ENCODE data around the gene CIAO3. TPM values are rescaled to one million over a fixed set of nuclear protein-coding genes. Genes with fewer than 3 reads are reported as not detected.

The CIAO3 gene
- 10 to 100 TPM; 38.0 to 40.6 TPM for total RNA-seq

DNA sequence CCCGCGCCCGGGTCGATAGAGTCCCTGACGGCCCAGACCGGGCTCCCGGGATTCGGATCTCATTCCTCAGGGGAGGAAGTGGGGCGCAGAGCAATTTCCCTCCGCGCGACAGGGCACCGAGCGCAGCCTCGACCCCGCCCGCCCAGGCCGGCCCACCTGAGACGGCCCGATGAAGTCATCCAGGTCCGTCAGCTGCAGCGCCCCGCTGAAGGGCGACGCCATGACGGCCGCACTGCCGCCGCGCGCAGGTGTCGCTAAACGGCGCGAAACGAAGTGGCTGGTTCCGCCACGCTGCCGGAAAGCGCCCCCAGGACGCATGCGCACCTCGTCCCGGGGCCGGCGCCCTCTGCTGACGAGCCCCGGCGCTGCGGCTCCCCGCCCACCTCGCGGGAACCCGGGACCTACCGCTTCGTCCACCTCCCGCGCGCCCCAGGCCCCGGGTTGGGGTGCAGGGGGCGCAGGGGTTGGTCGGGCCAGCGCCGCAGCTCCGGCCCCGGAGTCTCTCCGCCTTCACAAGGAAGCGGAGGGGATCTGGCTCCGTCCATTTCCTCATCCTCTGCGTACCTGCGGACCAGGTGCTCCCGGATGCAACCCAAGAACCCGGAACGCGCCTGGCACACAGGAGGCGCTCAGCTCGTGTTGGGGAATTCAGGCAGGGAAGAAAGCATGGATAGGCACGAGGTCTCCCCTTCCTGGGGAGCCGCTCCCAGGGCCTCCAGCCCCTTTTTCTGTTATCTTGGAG lies at the start of gene CIAO3:
CIAO3 (minus strand) TSS at position 234 of the 742 bp plus-strand sequence; CDS start at position 222, 12 bp downstream.
- H3K36me3 Mint-ChIP-seq (ENCODE audit: insufficient read depth in 2 of 2): peaks cover 0 to 3% of the 10 kb centered on the region in 2 donors
- peak within 1 kb of the TSS; percentile 87 to 88 for H3K4me3 Mint-ChIP-seq
- DNase-seq: peak; percentile 92 to 97
- peaks cover 38% of the 10 kb centered on the region for H3K4me1 Mint-ChIP-seq (ENCODE audit: low read depth)
- no peaks in the 10 kb centered on the region for H3K9me3 Mint-ChIP-seq
- no peaks in the 10 kb centered on the region for H3K27me3 Mint-ChIP-seq (ENCODE audit: low read depth)
- peak; percentile 76 to 77 for ATAC-seq (replicated peaks in 1 of 2)
- H3K27ac Mint-ChIP-seq: peak within 1 kb of the TSS; percentile 79

- peaks cover 17% of the 10 kb centered on the region for H3K4me1 Mint-ChIP-seq (ENCODE audit: low read depth)
- peak overlapping the region; percentile 51 to 83 for H3K4me3 Mint-ChIP-seq
- H3K36me3 Mint-ChIP-seq (ENCODE audit: insufficient read depth in 2 of 2): peaks cover 0 to 9% of the 10 kb centered on the region in 2 donors
- H3K9me3 Mint-ChIP-seq: no peaks in the 10 kb centered on the region
- H3K27ac Mint-ChIP-seq: no peak overlapping the region
- ATAC-seq (replicated peaks in 1 of 2) (no peak), DNase-seq (no peak)
- H3K27me3 Mint-ChIP-seq (ENCODE audit: low read depth): no peaks in the 10 kb centered on the region
Measured at GRCh38 chr16:790086-790485, 49.3 kb upstream of the CIAO3 start.

GRCh38 chr16:789191-789850 lies 48.5 kb upstream of the CIAO3 start:
- H3K9me3 Mint-ChIP-seq: no peaks in the 10 kb centered on the region
- peaks cover 21% of the 10 kb centered on the region for H3K4me1 Mint-ChIP-seq (ENCODE audit: low read depth)
- peaks cover 0 to 9% of the 10 kb centered on the region in 2 donors for H3K36me3 Mint-ChIP-seq (ENCODE audit: insufficient read depth in 2 of 2)
- DNase-seq: no peak
- no peak for ATAC-seq (replicated peaks in 1 of 2)
- H3K4me3 Mint-ChIP-seq: peak overlapping the region; percentile 83 to 85
- no peaks in the 10 kb centered on the region for H3K27me3 Mint-ChIP-seq (ENCODE audit: low read depth)
- H3K27ac Mint-ChIP-seq: no peak overlapping the region

DNA sequence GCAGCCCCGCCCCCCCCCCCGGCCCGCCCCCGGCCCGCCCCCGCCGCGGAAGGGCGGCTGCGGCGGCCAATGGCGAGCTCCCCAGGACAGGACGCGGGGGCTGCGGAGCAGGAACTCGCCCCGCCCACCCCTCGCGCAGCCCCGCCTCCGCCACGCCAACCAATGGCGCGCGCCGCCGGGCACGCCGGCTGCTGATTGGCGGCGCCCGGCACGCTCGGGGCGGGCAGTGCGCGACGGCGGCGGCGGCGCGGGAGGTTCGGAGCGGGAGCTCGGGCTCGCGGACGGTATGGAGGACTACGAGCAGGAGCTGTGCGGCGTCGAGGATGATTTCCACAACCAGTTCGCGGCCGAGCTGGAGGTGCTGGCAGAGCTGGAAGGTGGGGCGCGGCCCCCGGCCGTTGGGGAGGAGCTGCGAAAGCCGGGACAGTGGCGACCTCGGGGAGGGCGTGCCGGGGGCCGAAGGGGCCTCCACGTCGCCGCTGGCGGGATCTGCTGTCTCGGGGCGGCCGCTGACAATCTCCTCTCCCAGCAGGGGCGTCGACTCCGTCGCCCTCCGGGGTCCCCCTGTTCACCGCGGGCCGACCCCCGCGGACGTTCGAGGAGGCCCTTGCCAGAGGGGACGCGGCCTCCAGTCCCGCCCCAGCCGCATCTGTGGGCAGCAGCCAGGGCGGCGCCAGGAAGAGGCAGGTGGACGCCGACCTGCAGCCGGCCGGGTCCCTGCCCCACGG lies 47.8 kb upstream of the CIAO3 start, which contains the start of gene CHTF18:
CHTF18 (plus strand) TSS at position 222 of the 728 bp plus-strand sequence; CDS start at position 287, 65 bp downstream.
- ATAC-seq (replicated peaks in 1 of 2) (peak; percentile 93 to 94), DNase-seq (peak; percentile 93 to 96)
- H3K27ac Mint-ChIP-seq: peak within 1 kb of the TSS; percentile 63
- H3K4me1 Mint-ChIP-seq (ENCODE audit: low read depth): peaks cover 21% of the 10 kb centered on the region
- H3K4me3 Mint-ChIP-seq: peak within 1 kb of the TSS; percentile 92 to 93
- peaks cover 0 to 9% of the 10 kb centered on the region in 2 donors for H3K36me3 Mint-ChIP-seq (ENCODE audit: insufficient read depth in 2 of 2)
- no peaks in the 10 kb centered on the region for H3K27me3 Mint-ChIP-seq (ENCODE audit: low read depth)
- H3K9me3 Mint-ChIP-seq: no peaks in the 10 kb centered on the region

DNA sequence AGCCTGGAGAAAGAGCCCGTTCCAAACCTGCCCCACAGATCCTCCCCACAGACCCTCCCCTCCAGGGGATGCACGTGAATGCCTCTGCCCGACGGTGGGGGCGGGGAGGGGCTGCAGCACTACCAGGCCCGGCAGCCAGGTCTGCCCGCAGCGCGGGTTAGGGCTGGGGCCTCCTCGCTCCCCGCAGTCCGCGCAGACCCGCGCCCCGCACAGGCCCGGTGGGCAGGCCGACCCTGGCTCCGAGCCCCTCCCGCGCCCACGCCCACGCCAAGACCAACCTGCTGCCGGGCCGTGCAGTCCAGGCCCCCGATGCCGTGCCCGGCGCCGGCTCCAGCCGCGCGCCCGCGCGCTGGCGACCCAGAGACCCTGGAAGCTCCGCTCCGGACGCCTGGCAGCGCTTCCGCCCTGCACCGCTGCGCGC lies 47.2 kb upstream of the CIAO3 start, which contains the start of gene RPUSD1:
RPUSD1 (minus strand) TSS at position 404 of the 421 bp plus-strand sequence. CDS start 644 bp downstream, outside the sequence.
- ATAC-seq (replicated peaks in 1 of 2) (peak in 1 of 2 donors; percentile 42), DNase-seq (no peak)
- Mint-ChIP-seq H3K4me1 (ENCODE audit: low read depth) (peaks cover 21% of the 10 kb centered on the region), H3K27me3 (ENCODE audit: low read depth) (no peaks in the 10 kb centered on the region), H3K9me3 (no peaks in the 10 kb centered on the region), H3K4me3 (peak within 1 kb of the TSS; percentile 92 to 93), H3K36me3 (ENCODE audit: insufficient read depth in 2 of 2) (peaks cover 0 to 9% of the 10 kb centered on the region in 2 donors), H3K27ac (peak within 1 kb of the TSS; percentile 63)

DNA sequence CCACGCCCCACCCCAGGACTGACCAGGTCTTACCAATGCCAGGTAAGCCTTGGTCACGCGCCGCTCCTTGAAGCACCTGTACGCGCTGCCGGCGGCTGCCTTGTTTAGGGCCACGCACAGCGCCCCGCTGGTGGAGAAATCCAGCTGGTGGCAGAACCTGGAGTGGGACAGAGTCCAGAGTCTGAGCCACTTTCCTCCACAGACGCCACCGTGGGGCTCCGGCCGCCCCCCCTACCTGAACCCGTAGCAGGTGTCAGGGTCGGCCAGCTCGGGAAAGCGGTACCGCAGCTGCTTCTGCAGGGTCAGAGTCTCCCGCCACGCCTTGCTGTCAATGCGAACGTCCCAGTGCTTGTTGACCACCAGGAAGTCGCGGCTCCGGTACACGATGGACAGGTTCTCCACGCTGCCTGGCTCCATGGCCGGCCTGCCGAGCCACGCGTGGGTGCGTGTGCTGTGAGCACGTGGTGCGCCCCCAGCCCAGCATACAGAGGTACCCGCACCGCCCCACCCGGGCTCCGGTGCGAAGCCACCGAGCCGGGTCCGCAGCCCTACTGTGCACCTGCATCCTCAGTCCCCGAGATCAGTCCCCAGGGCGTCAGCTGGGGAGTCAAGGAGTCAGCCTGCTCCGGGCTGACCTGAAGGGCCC lies 46.6 kb upstream of the CIAO3 start:
- DNase-seq: no peak
- H3K27ac Mint-ChIP-seq: peak overlapping the region; percentile 63

DNA sequence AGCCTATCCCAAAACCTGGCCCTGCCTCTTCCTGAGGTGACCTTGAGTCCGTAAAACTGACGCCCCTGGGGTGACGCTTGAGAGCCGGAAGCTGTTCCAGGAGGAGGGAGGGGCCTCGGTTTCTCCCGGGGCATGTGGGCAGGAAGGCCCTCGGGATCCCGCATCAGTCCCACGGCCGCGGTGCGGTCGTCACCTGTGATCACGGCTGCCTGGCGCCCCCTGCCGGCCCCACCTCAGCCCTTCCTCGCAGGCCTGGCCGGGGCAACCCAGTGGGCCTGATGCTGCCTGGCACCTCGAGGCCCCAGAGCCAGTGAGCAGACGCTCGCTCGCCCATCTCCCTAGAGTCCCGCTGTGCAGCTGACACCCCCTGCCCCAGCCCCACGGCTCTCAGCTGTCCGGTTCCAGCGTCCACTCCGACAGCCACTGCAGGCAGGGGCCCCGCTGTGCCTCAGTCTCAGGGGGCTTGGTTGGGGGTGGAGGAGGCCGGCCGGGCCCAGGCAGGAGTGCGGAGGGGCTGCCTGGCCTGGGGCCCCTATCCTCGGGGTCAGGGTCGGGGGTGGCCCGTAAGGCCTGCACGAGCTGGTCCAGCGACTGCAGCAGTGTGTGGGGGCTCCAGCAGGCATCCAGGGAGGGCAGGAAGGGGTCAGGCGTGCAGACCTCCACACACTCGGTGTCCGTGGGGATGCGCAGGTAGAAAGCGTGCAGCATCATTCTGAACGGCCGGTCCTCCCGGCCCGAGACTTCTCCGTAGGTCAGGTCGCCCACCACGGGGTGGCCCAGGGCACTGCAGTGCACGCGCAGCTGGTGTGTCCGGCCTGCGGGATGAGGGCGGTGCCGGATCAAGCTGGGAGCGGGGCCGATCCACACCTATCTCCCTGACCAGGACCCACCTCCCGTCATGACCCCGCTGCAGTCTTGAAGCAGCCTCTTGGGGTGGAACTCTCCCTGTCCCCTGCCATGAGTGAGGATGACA lies 45.1 kb upstream of the CIAO3 start:
- Mint-ChIP-seq H3K27me3 (ENCODE audit: low read depth) (no peaks in the 10 kb centered on the region), H3K4me3 (peak overlapping the region; percentile 92 to 93), H3K4me1 (ENCODE audit: low read depth) (peaks cover 16% of the 10 kb centered on the region), H3K27ac (no peak overlapping the region), H3K9me3 (no peaks in the 10 kb centered on the region), H3K36me3 (ENCODE audit: insufficient read depth in 2 of 2) (peaks cover 0 to under 1% of the 10 kb centered on the region in 2 donors)
- DNase-seq: peak; percentile 83 to 88
- ATAC-seq (replicated peaks in 1 of 2): peak; percentile 33 to 38

More for the DNA sequence above, 46.6 kb upstream of the CIAO3 start:
- no peaks in the 10 kb centered on the region for H3K27me3 Mint-ChIP-seq (ENCODE audit: low read depth)
- H3K4me1 Mint-ChIP-seq (ENCODE audit: low read depth): peaks cover 21% of the 10 kb centered on the region
- peak overlapping the region; percentile 92 to 93 for H3K4me3 Mint-ChIP-seq
- peaks cover 0 to 9% of the 10 kb centered on the region in 2 donors for H3K36me3 Mint-ChIP-seq (ENCODE audit: insufficient read depth in 2 of 2)
- no peak for ATAC-seq (replicated peaks in 1 of 2)
- H3K9me3 Mint-ChIP-seq: no peaks in the 10 kb centered on the region

GRCh38 chr16:784431-784830 lies 43.6 kb upstream of the CIAO3 start:
- Mint-ChIP-seq H3K27ac (no peak overlapping the region), H3K36me3 (ENCODE audit: insufficient read depth in 2 of 2) (no peaks in the 10 kb centered on the region), H3K27me3 (ENCODE audit: low read depth) (no peaks in the 10 kb centered on the region), H3K9me3 (no peaks in the 10 kb centered on the region), H3K4me1 (ENCODE audit: low read depth) (peaks cover 16% of the 10 kb centered on the region), H3K4me3 (no peak overlapping the region)
- ATAC-seq (replicated peaks in 1 of 2) (no peak), DNase-seq (no peak)

GRCh38 chr16:783404-784161 lies 42.8 kb upstream of the CIAO3 start:
- Mint-ChIP-seq H3K27ac (no peak overlapping the region), H3K9me3 (no peaks in the 10 kb centered on the region), H3K4me3 (no peak overlapping the region), H3K27me3 (ENCODE audit: low read depth) (no peaks in the 10 kb centered on the region), H3K36me3 (ENCODE audit: insufficient read depth in 2 of 2) (no peaks in the 10 kb centered on the region), H3K4me1 (ENCODE audit: low read depth) (peaks cover 16% of the 10 kb centered on the region)
- DNase-seq (no peak), ATAC-seq (replicated peaks in 1 of 2) (no peak)

DNA sequence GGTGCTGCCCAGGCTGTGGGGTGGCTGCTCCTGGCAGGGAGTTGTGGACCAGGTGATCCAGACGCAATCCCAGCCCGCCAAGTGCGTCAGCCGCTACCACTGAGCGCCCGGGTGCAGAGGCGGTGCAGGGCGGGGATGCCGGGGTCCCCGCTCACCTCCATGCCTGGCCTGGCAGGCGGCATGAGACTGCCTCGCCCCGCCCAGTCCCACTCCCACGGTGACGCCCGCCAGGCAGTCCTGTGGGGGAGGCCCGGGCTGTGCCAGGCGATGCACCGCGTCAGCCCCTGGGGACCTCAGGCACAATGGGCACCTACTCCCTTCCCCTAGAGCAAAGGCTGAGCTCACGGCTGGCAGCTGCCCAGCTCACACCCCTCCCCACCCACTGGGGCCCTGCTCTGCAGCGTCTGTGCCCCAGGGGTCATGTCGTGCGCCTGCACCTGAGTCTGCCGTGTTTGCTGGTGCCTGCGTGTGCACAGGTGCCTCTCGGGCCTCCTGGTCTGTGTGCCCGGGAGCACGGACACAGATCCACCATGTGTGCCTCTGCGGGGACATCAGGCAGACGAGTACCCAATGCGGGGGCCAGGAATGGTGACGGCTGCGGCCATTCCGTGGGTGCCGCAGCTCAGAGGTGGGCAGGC lies 42.1 kb upstream of the CIAO3 start:
- no peaks in the 10 kb centered on the region for H3K36me3 Mint-ChIP-seq (ENCODE audit: insufficient read depth in 2 of 2)
- ATAC-seq (replicated peaks in 1 of 2) (no peak), DNase-seq (no peak)
- no peaks in the 10 kb centered on the region for H3K27me3 Mint-ChIP-seq (ENCODE audit: low read depth)
- no peaks in the 10 kb centered on the region for H3K9me3 Mint-ChIP-seq
- H3K4me3 Mint-ChIP-seq: no peak overlapping the region
- no peak overlapping the region for H3K27ac Mint-ChIP-seq
- H3K4me1 Mint-ChIP-seq (ENCODE audit: low read depth): peaks cover 16% of the 10 kb centered on the region

DNA sequence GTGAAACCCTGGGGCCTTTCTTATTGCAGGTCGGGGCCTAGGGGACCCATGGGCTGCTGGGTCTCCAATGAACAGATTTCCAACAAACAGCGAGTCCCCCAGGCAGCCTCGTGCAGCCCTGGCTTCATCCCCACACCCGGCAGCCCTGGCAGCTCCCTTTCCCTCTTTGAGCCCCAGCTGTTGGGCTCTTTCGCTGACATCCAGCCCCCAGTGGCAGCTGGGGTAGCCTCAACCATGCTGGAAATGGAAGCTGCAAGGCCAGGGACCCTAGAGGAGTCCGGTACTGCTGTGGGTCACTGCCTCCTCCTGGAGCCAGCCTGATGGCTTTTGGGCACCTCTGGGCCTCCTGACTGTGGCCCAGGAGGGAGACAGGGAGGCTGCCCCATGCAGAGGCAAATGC lies 41.5 kb upstream of the CIAO3 start:
- Mint-ChIP-seq H3K4me3 (no peak overlapping the region), H3K27ac (no peak overlapping the region), H3K27me3 (ENCODE audit: low read depth) (no peaks in the 10 kb centered on the region), H3K9me3 (no peaks in the 10 kb centered on the region), H3K4me1 (ENCODE audit: low read depth) (peaks cover 15% of the 10 kb centered on the region), H3K36me3 (ENCODE audit: insufficient read depth in 2 of 2) (no peaks in the 10 kb centered on the region)
- ATAC-seq (replicated peaks in 1 of 2): no peak
- DNase-seq: no peak
